IMR-90 (cell line): ENCODE measurements around the gene PHKB. TPM values are rescaled to one million over a fixed set of nuclear protein-coding genes. Genes with fewer than 3 reads are reported as not detected.

Experiments
- ATAC-seq: fragments of 200-7000 bp; cut with Tn5 transposase; 2 replicates; pipeline ENCODE4 v1.9.1; 2020; ENCODE audit warnings: low read depth, mild to moderate bottlenecking, moderate library complexity
- BruUV-seq: library from RNA; stranded (reverse); fragments of 400-500 nt; replicated peaks from 2 replicates; lab custom pipeline; 2021; lab: Mats Ljungman, UMichigan
- CTCF ChIA-PET: fragments of 300-600 bp; formaldehyde crosslinking; extraction: SDS; loops from one replicate; lab custom pipeline; 2021; ENCODE audit warnings: antibody characterized with exemption; lab: Yijun Ruan, JAX
- POLR2A ChIA-PET: fragments of 300-600 bp; sonication (Branson Sonifier 250); formaldehyde crosslinking; loops from one replicate; lab custom pipeline; 2022; ENCODE audit warnings: antibody characterized with exemption; ENCODE audit not compliant: unreplicated experiment; lab: Charles Lee
- DNase-seq: peaks from one replicate; pipeline ENCODE4 v3.0.0; 2013
- H2AFZ ChIP-seq: replicated peaks from 2 replicates; pipeline ENCODE3; 2013; ENCODE audit warnings: low read length, mild to moderate bottlenecking; ENCODE audit not compliant: poor library complexity
- H2AK5ac ChIP-seq: 2 replicates; pipeline ENCODE4 v1.6.1; 2013; ENCODE audit warnings: low read depth, low read length, inconsistent platforms
- H2AK9ac ChIP-seq: replicated peaks from 2 replicates; pipeline ENCODE3; 2013; ENCODE audit warnings: mild to moderate bottlenecking, low read depth, low read length, moderate library complexity; ENCODE audit not compliant: poor library complexity
- H2BK120ac ChIP-seq: 2 replicates; pipeline ENCODE4 v1.6.1; 2013; ENCODE audit warnings: low read depth, low read length, inconsistent platforms
- H2BK15ac ChIP-seq: 3 replicates; pipeline ENCODE4 v1.6.1; 2013; ENCODE audit warnings: low read depth, low read length, inconsistent platforms
- H2BK20ac ChIP-seq: 2 replicates; pipeline ENCODE4 v1.6.1; 2013; ENCODE audit warnings: low read depth, mild to moderate bottlenecking, inconsistent platforms, low read length, moderate library complexity
- H2BK5ac ChIP-seq: 2 replicates; pipeline ENCODE4 v1.6.1; 2013; ENCODE audit warnings: mild to moderate bottlenecking, low read depth, low read length, inconsistent platforms; ENCODE audit not compliant: poor library complexity, severe bottlenecking
- H3K14ac ChIP-seq: replicated peaks from 2 replicates; pipeline ENCODE4 v1.6.1; 2013; ENCODE audit warnings: low read depth, low read length, inconsistent platforms
- H3K18ac ChIP-seq: 2 replicates; pipeline ENCODE4 v1.6.1; 2013; ENCODE audit warnings: low read depth, low read length, control low read depth
- H3K23ac ChIP-seq: 2 replicates; pipeline ENCODE4 v1.6.1; 2013; ENCODE audit warnings: low read depth, low read length, inconsistent platforms
- H3K27ac ChIP-seq: 2 replicates; pipeline ENCODE4 v1.5.1; 2013; ENCODE audit warnings: mild to moderate bottlenecking, control low read depth, low read length; ENCODE audit not compliant: insufficient read depth
- H3K27me3 ChIP-seq: 2 replicates; pipeline ENCODE4 v1.6.1; 2013; ENCODE audit warnings: low read length; ENCODE audit not compliant: control insufficient read depth, insufficient read depth
- H3K36me3 ChIP-seq: 2 replicates; pipeline ENCODE4 v1.6.1; 2013; ENCODE audit warnings: low read length, mixed read lengths; ENCODE audit not compliant: control insufficient read depth, insufficient read depth
- H3K4ac ChIP-seq: 2 replicates; pipeline ENCODE4 v1.6.1; 2013; ENCODE audit warnings: low read depth, low read length, inconsistent platforms
- H3K4me1 ChIP-seq: 2 replicates; pipeline ENCODE4 v1.6.1; 2013; ENCODE audit warnings: low read length, mixed read lengths; ENCODE audit not compliant: control insufficient read depth, insufficient read depth
- H3K4me2 ChIP-seq: 2 replicates; pipeline ENCODE4 v1.6.1; 2013; ENCODE audit warnings: low read depth, mild to moderate bottlenecking, control low read depth, low read length, moderate library complexity
- H3K4me3 ChIP-seq: 2 replicates; pipeline ENCODE4 v1.5.1; 2013; ENCODE audit warnings: low read depth, mild to moderate bottlenecking, control low read depth, low read length, moderate library complexity; ENCODE audit not compliant: insufficient read depth
- H3K56ac ChIP-seq: 2 replicates; pipeline ENCODE4 v1.6.1; 2013; ENCODE audit warnings: low read length, inconsistent platforms; ENCODE audit not compliant: insufficient read depth; ENCODE audit errors: extremely low read depth
- H3K79me1 ChIP-seq, 2 experiments: 2 replicates each; pipeline ENCODE4 v1.6.1; 2013; ENCODE audit warnings: low read length in 2 of 2, inconsistent platforms in 1 of 2, low read depth in 1 of 2
- H3K9ac ChIP-seq: 2 replicates; pipeline ENCODE4 v1.6.1; 2013; ENCODE audit warnings: low read depth, low read length, control low read depth
- H3K9me1 ChIP-seq: 2 replicates; pipeline ENCODE4 v1.6.1; 2013; ENCODE audit warnings: low read length, inconsistent platforms; ENCODE audit not compliant: insufficient read depth
- H3K9me3 ChIP-seq: 2 replicates; pipeline ENCODE4 v1.6.1; 2013; ENCODE audit warnings: low read length; ENCODE audit not compliant: control insufficient read depth, insufficient read depth
- H4K20me1 ChIP-seq: 2 replicates; pipeline ENCODE4 v1.6.1; 2013; ENCODE audit warnings: low read length, inconsistent platforms; ENCODE audit not compliant: insufficient read depth
- H4K5ac ChIP-seq: 2 replicates; pipeline ENCODE4 v1.6.1; 2013; ENCODE audit warnings: mild to moderate bottlenecking, low read depth, low read length, control low read depth
- H4K8ac ChIP-seq, 2 experiments: 2 replicates each; pipeline ENCODE4 v1.6.1; 2013; ENCODE audit warnings: low read depth in 2 of 2, low read length in 2 of 2, control low read depth in 1 of 2, inconsistent platforms in 1 of 2
- H4K91ac ChIP-seq: 2 replicates; pipeline ENCODE4 v1.6.1; 2013; ENCODE audit warnings: low read depth, low read length, inconsistent platforms; ENCODE audit not compliant: insufficient read depth
- ELK1 ChIP-seq: fragments of 150-350 bp; IDR thresholded peaks from 2 replicates; pipeline ENCODE4 v1.6.1; 2016; ENCODE audit warnings: low read depth, mild to moderate bottlenecking, low read length, moderate library complexity, borderline replicate concordance
- FOS ChIP-seq: fragments of 150-350 bp; IDR thresholded peaks from 2 replicates; pipeline ENCODE4 v1.6.1; 2016; ENCODE audit warnings: low read depth, low read length
- MAFK ChIP-seq: IDR thresholded peaks from 2 replicates; pipeline ENCODE4 v1.6.1; 2012; ENCODE audit warnings: low read depth, low read length, improper control_type of control experiment
- MAZ ChIP-seq: IDR thresholded peaks from 2 replicates; pipeline ENCODE4 v1.6.1; 2012; ENCODE audit warnings: low read depth, mild to moderate bottlenecking, low read length, improper control_type of control experiment, moderate library complexity, borderline replicate concordance
- MXI1 ChIP-seq: IDR thresholded peaks from 2 replicates; pipeline ENCODE4 v1.6.1; 2012; ENCODE audit warnings: low read depth, mild to moderate bottlenecking, low read length, moderate library complexity, borderline replicate concordance
- POLR2A ChIP-seq: IDR thresholded peaks from 2 replicates; pipeline ENCODE4 v1.6.1; 2012; ENCODE audit warnings: mild to moderate bottlenecking, low read depth, low read length
- RFX5 ChIP-seq: IDR thresholded peaks from 2 replicates; pipeline ENCODE4 v1.8.0; 2012; ENCODE audit warnings: low read depth, mild to moderate bottlenecking, low read length, moderate library complexity
- SMC3 ChIP-seq: fragments of 150-350 bp; IDR thresholded peaks from 2 replicates; pipeline ENCODE4 v1.6.1; 2016; ENCODE audit warnings: low read depth, mild to moderate bottlenecking, antibody characterized with exemption, low read length, moderate library complexity
- WGBS, 2 experiments: methylation state at CpG; one replicate each; pipeline versions ENCODE4 v1.1.5 to v1.1.7; 2013; ENCODE audit warnings: missing lambda C conversion rate in 2 of 2; ENCODE audit not compliant: insufficient read length in 1 of 2; ENCODE audit errors: extremely low coverage in 2 of 2; 5-methylcytosine and 5-hydroxymethylcytosine counted together
- dilution Hi-C: fragments of 300-500 bp; cut with HindIII; formaldehyde crosslinking; loops from one replicate; pipeline ENCODE4 v1.14.3; 2018; ENCODE audit warnings: low sequenced_read_pairs; ENCODE audit not compliant: unreplicated experiment
- in situ Hi-C: fragments of 300-500 bp; cut with MboI; formaldehyde crosslinking; loops from 3 replicates; pipeline ENCODE4 v1.14.3; 2019; ENCODE audit warnings: low sequenced_read_pairs, inconsistent platforms, mixed read lengths
- intact Hi-C: fragments of 100-400 bp; cut with micrococcal nuclease; formaldehyde crosslinking; loops from 2 replicates; pipeline ENCODE4 v1.10.0; 2022
- polyA plus RNA-seq, 3 experiments: library from polyadenylated mRNA; depleted of rRNA; stranded (reverse); fragments of >200 nt; gene quantifications; 2 replicates each; pipeline ENCODE4 v1.2.3, GENCODE V29; 2012; ENCODE audit warnings: low replicate concordance in 1 of 3
- total RNA-seq: library from RNA; depleted of rRNA; stranded (reverse); fragments of >200 nt; gene quantifications from 2 replicates; pipeline ENCODE4 v1.2.3, GENCODE V29; 2012

PHKB gene
- total and polyA plus RNA-seq, 2 of the 4 experiments (the other 2 are of a cell fraction), result 24.2 to 58.6 TPM

GRCh38 chr16:47523342-47524006 lies 62.3 kb downstream of the PHKB start:
- POLR2A ChIA-PET, result no interaction called here
- no peak overlapping the region for H3K14ac ChIP-seq
- H2AFZ ChIP-seq, result no peak overlapping the region
- TF ChIP-seq MAFK (no peak), SMC3 (no peak), ELK1 (no peak), FOS (no peak), MAZ (no peak), RFX5 (no peak), POLR2A (no peak), MXI1 (no peak)
- H3K4me2 ChIP-seq, result no peak overlapping the region
- no TSS peak for BruUV-seq
- no peak overlapping the region for H2BK15ac ChIP-seq
- no peak overlapping the region for H3K4me3 ChIP-seq
- peaks cover 0 to 4% of the 10 kb centered on the region in 2 experiments; a peak in 2 of 4 replicates for H3K79me1 ChIP-seq
- H3K18ac ChIP-seq, result no peak overlapping the region
- in situ Hi-C loops (no loop called here), dilution Hi-C loops (no loop called here), intact Hi-C loops (no loop called here)
- H2BK5ac ChIP-seq, result no peak overlapping the region
- H4K5ac ChIP-seq, result no peak overlapping the region
- no peak for ATAC-seq
- no peak overlapping the region for H3K27ac ChIP-seq
- no peaks in the 10 kb centered on the region for H3K4me1 ChIP-seq
- no peak overlapping the region for H3K9ac ChIP-seq
- CTCF ChIA-PET, result interaction anchor here (1.2 kb wide), 1 partner anchor 12 kb away, joined by 4 read pairs; no protein-coding TSS in a partner anchor
- no peak overlapping the region for H4K91ac ChIP-seq
- no peak overlapping the region for H2BK20ac ChIP-seq
- no peaks in the 10 kb centered on the region for H3K9me3 ChIP-seq
- H3K36me3 ChIP-seq, result no peaks in the 10 kb centered on the region; the same call in 1 of the 2 replicates
- H3K23ac ChIP-seq, result no peak overlapping the region
- peaks cover 3% of the 10 kb centered on the region; the same call in 1 of the 2 replicates for H3K9me1 ChIP-seq
- no peak for DNase-seq
- H4K20me1 ChIP-seq, result no peaks in the 10 kb centered on the region; the same call in 1 of the 2 replicates
- no peaks in the 10 kb centered on the region for H3K27me3 ChIP-seq
- H2BK120ac ChIP-seq, result no peak overlapping the region
- H3K56ac ChIP-seq, result no peak overlapping the region
- no CpG with 5 or more reads among the region's 2 CpGs for WGBS, 2 experiments
- H4K8ac ChIP-seq, result no peak overlapping the region
- no peak overlapping the region for H3K4ac ChIP-seq
- H2AK5ac ChIP-seq, result no peak overlapping the region
- H2AK9ac ChIP-seq, result no peak overlapping the region
